Endodermal cell (in vitro differentiated cells): Measurements from ENCODE around the gene ATP2A3. TPM values are rescaled to one million over a fixed set of nuclear protein-coding genes. Genes with fewer than 3 reads are reported as not detected.

Source experiments
- DNase-seq: peaks from one replicate; pipeline ENCODE4 v3.0.0-alpha.2; 2017
- H3K27ac ChIP-seq: 2 replicates; pipeline ENCODE4 v1.5.1; 2013; ENCODE audit warnings: mild to moderate bottlenecking, low read depth, low read length, moderate library complexity
- H3K27me3 ChIP-seq: 2 replicates; pipeline ENCODE4 v1.6.1; 2013; ENCODE audit warnings: mild to moderate bottlenecking, low read length, moderate library complexity; ENCODE audit not compliant: insufficient read depth, control insufficient read depth, poor library complexity, severe bottlenecking
- H3K36me3 ChIP-seq: 2 replicates; pipeline ENCODE4 v1.7.0; 2013; ENCODE audit warnings: mild to moderate bottlenecking, low read length, moderate library complexity; ENCODE audit not compliant: control insufficient read depth, insufficient read depth
- H3K4me1 ChIP-seq: one replicate; pipeline ENCODE4 v1.7.0; 2013; ENCODE audit warnings: low read length; ENCODE audit not compliant: control insufficient read depth, insufficient read depth
- H3K4me3 ChIP-seq: 2 replicates; pipeline ENCODE4 v1.5.1; 2013; ENCODE audit warnings: mild to moderate bottlenecking, low read length, moderate library complexity
- H3K9ac ChIP-seq: 2 replicates; pipeline ENCODE4 v1.6.1; 2013; ENCODE audit warnings: mild to moderate bottlenecking, low read length, moderate library complexity; ENCODE audit not compliant: poor library complexity, severe bottlenecking; ENCODE audit errors: extremely low read depth
- H3K9me3 ChIP-seq: 2 replicates; pipeline ENCODE4 v1.6.1; 2013; ENCODE audit warnings: mild to moderate bottlenecking, low read length, moderate library complexity; ENCODE audit not compliant: control insufficient read depth
- H3K27ac Mint-ChIP-seq: 2 replicates; pipeline ENCODE4 v1.8.0; 2020; ENCODE audit warnings: mixed read lengths
- H3K27me3 Mint-ChIP-seq: 2 replicates; pipeline ENCODE4 v1.8.0; 2021; ENCODE audit warnings: mild to moderate bottlenecking, mixed read lengths; ENCODE audit not compliant: insufficient read depth
- H3K36me3 Mint-ChIP-seq: 2 replicates; pipeline ENCODE4 v1.8.0; 2020; ENCODE audit warnings: low read depth, mixed read lengths
- H3K4me1 Mint-ChIP-seq: 2 replicates; pipeline ENCODE4 v1.8.0; 2020; ENCODE audit warnings: mixed read lengths
- H3K4me3 Mint-ChIP-seq: 2 replicates; pipeline ENCODE4 v1.8.0; 2020; ENCODE audit warnings: mild to moderate bottlenecking, moderate library complexity, mixed read lengths
- H3K9me3 Mint-ChIP-seq: 2 replicates; pipeline ENCODE4 v1.8.0; 2020; ENCODE audit warnings: mild to moderate bottlenecking, mixed read lengths
- CTCF ChIP-seq: fragments of 200-600 bp; sonication (generic); conservative IDR thresholded peaks from 2 replicates; pipeline ENCODE4 v1.5.0; 2021; ENCODE audit warnings: antibody characterized with exemption, mild to moderate bottlenecking
- WGBS, 2 experiments: methylation state at CpG; one replicate each; pipeline versions ENCODE4 v1.1.5 to v1.1.7; 2013; ENCODE audit warnings: missing lambda C conversion rate in 2 of 2, mixed read lengths in 1 of 2; ENCODE audit not compliant: insufficient coverage in 1 of 2, insufficient read length in 1 of 2; 5-methylcytosine and 5-hydroxymethylcytosine counted together
- total RNA-seq, 2 donors: library from RNA; stranded (reverse); fragmentation: NEBNext Ultra II Directional in 1 of 2; extraction: Animal tissue kit (Norgen Biotek cat#: 25700) in 1 of 2; gene quantifications; 2 replicates in 1 of 2; 3 replicates in 1 of 2; pipeline ENCODE4 v1.2.1, GENCODE V29; 2021

The ATP2A3 gene
- total RNA-seq, 2 donors from 2014 or later, result 1.4 to 3.7 TPM

GRCh38 chr17:3986939-3987335 is 22.7 kb upstream of the ATP2A3 start:
- Mint-ChIP-seq H3K36me3 (no peaks in the 10 kb centered on the region), H3K4me3 (no peak overlapping the region), H3K9me3 (no peaks in the 10 kb centered on the region), H3K27ac (no peak overlapping the region), H3K27me3 (no peaks in the 10 kb centered on the region), H3K4me1 (no peaks in the 10 kb centered on the region)
- Histone ChIP-seq H3K4me3 (no peak overlapping the region), H3K4me1 (no peaks in the 10 kb centered on the region), H3K9ac (no peak overlapping the region), H3K9me3 (no peaks in the 10 kb centered on the region), H3K27me3 (no peaks in the 10 kb centered on the region), H3K27ac (no peak overlapping the region), H3K36me3 (no peaks in the 10 kb centered on the region)
- WGBS, 2 experiments, result 88 to 89% methylated on average over 5 to 8 of the region's 8 CpGs
- TF ChIP-seq CTCF, result no peak
- DNase-seq, result no peak

- H3K9me3 Mint-ChIP-seq, result no peaks in the 10 kb centered on the region
- H3K27ac Mint-ChIP-seq, result no peak overlapping the region
- peak; percentile 69 for DNase-seq
- Histone ChIP-seq H3K27ac (no peak overlapping the region), H3K4me1 (no peaks in the 10 kb centered on the region), H3K36me3 (no peaks in the 10 kb centered on the region), H3K9me3 (no peaks in the 10 kb centered on the region), H3K27me3 (no peaks in the 10 kb centered on the region), H3K9ac (no peak overlapping the region), H3K4me3 (no peak overlapping the region)
- no peaks in the 10 kb centered on the region for H3K36me3 Mint-ChIP-seq
- no peak for TF ChIP-seq CTCF
- H3K4me1 Mint-ChIP-seq, result no peaks in the 10 kb centered on the region
- H3K27me3 Mint-ChIP-seq, result no peaks in the 10 kb centered on the region
- 83 to 85% methylated on average over 12 to 16 of the region's 16 CpGs for whole genome bisulfite sequencing, 2 experiments
- H3K4me3 Mint-ChIP-seq, result no peak overlapping the region
Measured at GRCh38 chr17:3986270-3986938, 22.2 kb upstream of the ATP2A3 start.

GRCh38 chr17:3985846-3986245 is 21.6 kb upstream of the ATP2A3 start:
- no peaks in the 10 kb centered on the region for H3K4me1 ChIP-seq
- H3K27ac ChIP-seq, result no peak overlapping the region
- Mint-ChIP-seq H3K27me3 (no peaks in the 10 kb centered on the region), H3K27ac (no peak overlapping the region), H3K9me3 (no peaks in the 10 kb centered on the region), H3K4me1 (no peaks in the 10 kb centered on the region), H3K4me3 (no peak overlapping the region), H3K36me3 (no peaks in the 10 kb centered on the region)
- no peak for DNase-seq
- no peaks in the 10 kb centered on the region for H3K36me3 ChIP-seq
- no peak for TF ChIP-seq CTCF
- H3K4me3 ChIP-seq, result no peak overlapping the region
- H3K27me3 ChIP-seq, result no peaks in the 10 kb centered on the region
- H3K9ac ChIP-seq, result no peak overlapping the region
- 85 to 87% methylated on average over 12 to 14 of the region's 14 CpGs for WGBS, 2 experiments
- H3K9me3 ChIP-seq, result no peaks in the 10 kb centered on the region
